HS-5 (cell line): ENCODE measurements around the gene NAA11.

Experiments
- DNase-seq: peaks from one replicate; pipeline ENCODE4 v3.0.0-alpha.2; 2012; ENCODE audit warnings: low read depth

NAA11 gene

DNA sequence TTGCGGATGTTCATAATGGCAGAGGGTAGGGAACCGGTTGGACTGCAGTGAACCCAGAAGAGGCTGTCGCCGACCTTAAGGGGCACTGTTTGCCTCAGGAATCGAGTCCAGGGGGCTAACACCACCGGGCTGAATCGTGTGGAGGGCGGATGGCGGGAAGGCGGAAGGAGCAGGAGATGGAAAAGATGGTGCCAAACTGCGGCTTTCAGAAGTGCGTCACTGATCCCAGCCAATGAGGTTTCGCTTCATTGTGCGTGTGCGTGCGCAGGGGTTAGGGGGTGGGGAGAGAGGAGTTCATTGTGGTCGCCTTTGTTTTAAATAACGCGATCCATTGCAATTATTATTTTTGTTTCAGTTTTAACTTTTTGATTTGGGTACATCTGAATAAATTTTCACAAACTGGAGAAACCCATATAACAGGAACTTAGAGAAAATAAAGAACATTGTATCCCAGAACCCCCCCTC lies at the start of gene NAA11:
Gene NAA11, minus strand, starts transcription at position 198 of the 465 bp plus-strand sequence. Its CDS starts 184 bp downstream, at position 14.
- no peak for DNase-seq

DNA sequence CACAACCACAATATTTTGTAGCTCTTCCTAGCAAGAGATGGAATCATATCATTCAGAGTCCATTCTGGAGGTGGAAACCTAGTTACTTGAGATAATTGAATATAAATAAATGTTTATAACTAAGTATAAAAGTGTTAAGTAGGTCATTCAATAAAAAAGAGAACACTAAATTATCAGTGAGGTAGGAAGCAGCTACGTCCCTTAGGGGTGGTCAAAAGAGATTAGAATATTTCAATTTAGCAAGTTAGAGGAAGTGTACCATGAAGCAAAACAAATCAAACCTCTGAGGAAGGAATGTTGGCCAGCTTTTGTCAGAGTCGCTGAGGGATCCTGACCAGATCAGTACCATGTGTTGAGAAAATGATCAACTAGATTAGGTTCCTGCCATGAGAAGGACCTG lies 44.2 kb upstream of the NAA11 start:
- no peak for DNase-seq

DNA sequence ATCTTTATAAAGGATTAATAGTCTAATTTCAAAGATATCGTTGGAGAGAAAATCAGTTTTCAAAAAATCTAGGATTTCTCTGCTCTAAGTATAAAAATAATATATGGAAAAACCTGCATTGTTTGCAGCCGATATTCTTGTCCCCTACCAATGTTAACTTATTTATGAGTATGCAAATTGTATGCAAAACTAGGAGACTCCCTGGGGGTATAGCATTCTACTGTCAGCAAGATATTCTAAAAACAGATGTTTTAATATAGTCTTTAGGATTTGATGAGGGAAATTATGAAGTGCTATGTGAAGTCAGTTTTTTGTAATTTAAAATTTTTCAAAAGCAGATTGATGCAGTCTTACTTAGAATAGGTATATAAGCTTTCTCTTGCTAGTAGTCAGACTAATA lies 41.2 kb upstream of the NAA11 start:
- no peak for DNase-seq

DNA sequence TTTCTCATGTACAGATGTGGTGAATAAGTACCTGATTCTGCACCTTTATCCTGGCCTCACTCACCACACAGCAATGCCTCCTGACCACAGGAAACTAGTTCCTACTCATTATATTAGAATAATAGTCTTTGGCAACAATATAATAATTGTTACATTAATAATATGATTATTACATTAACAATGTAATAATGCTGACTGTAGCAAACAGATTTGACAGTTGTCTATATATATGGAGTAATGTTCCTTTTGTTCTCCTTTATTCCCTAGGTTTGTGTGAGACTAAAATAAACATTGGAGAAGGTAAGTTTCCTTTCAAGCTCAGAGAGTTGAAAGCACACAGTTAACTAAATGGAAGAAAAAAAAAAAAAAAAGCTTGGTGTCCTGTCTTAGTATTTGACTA lies 40.6 kb upstream of the NAA11 start:
- DNase-seq = no peak

DNA sequence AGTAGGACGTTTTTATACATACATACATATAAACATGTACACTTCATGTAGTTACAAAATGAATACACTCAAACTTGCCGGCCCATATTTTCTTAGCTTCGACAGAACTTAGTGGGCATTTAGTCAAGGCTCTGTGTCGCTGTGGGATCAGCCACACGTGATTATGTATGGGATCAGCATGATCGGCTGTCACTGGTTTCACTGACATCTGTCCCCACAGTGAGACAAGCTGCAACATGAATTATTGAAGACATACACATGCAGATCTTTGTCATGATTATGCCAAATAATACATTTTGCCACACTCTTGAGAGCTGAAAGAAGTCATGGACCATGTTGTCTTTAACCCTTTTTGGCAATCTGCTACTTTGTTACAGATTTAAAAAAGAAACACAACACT lies 38.2 kb upstream of the NAA11 start:
- DNase-seq = no peak

DNA sequence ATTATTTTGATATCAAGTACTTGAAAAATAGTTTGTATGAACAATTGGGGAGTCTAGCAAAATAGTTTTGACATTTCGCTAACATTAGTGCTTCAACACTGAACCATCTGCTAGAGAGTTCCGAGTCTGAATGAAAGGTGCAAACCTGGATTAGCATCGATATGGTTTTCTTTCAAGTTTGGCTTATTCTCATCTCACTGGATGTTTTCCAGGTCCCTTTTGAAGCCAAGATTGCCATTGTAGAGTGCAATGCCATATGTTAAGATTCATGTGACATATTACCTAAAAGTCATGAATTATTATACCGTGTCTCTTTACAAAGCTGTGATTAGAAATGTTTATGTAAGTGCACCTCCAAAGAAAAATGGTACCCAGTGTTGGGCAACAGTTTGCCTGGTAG lies 36.8 kb upstream of the NAA11 start:
- DNase-seq = no peak

DNA sequence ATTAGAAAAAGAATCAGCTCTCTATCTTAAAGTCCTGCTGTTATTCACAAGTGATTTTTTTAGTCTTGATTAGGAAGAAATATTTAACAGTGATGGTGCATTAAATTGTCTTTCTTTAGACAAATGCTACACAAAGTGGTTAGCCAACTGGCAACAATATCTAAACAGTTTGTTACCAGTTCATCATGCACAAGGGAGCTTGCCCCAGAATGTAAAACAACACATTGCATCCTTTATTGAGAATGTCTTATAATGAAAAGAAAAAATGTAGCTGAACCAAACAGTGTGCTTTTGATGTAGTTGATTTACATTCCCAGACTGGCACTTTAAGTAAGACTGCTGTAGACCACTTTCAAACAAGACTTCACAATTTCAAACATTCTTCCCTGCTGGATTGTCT lies 34.1 kb upstream of the NAA11 start:
- DNase-seq = no peak

DNA sequence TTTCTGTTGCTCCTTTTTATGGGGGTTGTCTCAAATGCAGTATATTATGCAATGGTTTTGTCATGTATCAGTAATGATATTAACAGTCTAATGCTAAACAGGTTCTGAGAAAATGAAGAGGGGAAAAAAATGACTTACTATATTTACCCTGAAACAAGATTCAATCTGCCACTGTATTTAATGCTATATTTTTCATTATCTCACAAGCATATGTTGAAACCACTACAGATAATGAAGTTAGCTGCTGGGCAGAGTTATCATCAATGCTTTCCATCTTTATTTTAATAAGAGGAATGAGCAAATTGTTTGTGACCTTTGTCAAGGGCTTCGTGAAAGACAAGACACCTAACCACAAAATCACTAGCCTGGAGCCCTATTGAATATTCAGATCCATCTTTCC lies 32.6 kb upstream of the NAA11 start:
- no peak for DNase-seq

DNA sequence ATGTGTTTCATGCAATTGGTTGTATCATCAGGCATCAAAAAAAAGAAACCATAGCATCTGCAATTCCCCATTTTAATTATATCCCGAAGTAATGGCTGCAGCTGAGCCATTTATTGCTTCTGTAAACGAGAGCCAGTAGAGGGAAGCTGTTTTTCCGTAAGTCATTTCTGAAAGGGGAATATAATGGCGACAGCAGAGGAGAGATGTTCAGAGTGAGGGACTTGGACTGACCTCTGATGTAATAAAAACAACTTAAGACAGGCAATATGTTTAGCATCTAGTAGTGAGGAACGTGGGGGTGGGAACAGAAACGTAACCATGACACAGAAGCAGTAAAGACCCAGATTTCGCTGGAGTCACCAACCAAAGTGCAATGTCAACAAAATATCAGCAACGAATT lies 31.5 kb upstream of the NAA11 start:
- no peak for DNase-seq

DNA sequence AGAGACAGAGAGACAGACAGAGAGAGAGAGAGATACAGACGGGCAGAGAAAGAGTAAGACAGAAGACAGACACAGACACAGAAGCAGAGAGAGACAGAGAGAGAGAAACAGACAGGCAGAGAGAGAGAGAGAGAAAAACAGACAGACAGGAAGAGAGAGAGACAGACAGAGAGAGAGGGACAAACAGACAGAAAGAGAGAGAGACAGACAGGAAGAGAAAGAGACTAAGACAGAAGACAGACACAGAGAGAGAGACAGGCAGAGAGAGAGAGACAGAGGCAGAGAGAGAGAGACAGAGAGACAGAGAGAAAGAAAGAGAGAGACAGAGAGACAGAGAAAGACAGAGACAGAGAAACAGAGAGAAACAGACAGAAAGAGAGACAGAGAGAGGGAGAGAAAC lies 27.2 kb upstream of the NAA11 start:
- no peak for DNase-seq

DNA sequence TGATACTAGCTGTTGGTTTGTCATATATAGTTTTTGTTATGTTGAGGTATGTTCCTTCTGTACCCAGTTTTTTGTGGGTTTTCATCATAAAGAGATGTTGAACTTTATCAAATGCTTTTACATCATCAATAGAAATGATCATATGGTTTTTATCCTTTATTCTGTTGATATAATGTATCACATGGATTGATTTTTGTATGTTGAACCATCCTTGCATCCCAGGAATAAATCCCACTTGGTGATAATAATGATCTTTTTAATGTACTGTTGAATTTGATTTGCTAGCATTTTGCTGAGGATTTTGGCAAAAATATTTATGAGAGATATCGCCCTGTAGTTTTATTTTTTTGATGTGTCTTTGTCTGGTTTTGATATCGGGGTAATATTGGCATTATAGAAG lies 22.5 kb upstream of the NAA11 start:
- DNase-seq = no peak

DNA sequence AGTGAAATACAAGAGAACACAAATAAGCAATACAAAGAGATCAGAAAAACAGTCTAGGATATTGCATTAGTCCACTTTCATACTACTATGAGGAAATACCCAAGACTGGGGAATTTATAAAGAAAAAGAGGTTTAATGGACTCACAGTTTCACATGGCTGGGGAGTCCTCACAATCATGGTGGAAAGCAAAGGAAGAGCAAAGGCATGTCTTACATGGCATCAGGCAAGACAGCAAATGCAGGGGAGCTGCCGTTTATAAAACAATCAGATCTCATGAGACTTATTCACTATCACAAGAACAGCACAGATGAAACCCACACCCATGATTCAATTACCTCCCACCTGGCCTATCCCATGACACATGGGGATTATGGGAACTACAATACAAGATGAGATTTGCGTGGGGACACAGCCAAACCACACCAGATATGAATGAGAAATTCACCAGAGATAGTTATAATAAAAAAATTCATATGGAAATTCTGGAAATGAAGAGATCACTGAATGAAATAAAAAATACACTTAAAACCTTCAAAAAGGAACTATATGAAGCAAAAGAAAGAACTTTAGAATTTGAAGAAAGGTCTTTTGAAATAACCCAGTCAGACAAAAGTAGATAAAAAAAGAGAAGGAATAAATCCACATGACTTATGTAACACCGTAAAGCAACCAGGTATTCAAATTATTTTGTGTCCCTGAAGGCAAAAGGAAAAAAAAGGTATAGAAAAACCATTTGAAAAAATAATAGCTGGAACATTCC lies 16.2 kb upstream of the NAA11 start:
- no peak for DNase-seq

DNA sequence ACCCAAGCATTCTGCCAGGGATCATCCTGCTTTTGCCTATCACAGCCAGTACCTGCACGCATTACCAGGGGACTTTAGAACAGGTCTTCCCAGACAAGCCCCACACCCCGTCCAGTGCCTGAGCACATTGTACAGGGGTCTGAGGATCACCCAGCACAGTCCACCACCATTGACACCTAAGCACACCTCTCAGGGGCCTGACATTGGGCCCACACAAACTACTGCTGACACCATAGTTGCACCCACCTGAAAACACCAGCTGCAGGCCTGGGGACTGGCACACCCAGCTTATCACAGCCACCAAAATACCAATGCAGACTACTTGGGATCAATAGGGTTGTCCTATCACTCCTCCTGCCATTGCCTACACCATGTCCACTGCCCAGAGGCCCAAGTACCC lies 14.7 kb upstream of the NAA11 start:
- DNase-seq = no peak

DNA sequence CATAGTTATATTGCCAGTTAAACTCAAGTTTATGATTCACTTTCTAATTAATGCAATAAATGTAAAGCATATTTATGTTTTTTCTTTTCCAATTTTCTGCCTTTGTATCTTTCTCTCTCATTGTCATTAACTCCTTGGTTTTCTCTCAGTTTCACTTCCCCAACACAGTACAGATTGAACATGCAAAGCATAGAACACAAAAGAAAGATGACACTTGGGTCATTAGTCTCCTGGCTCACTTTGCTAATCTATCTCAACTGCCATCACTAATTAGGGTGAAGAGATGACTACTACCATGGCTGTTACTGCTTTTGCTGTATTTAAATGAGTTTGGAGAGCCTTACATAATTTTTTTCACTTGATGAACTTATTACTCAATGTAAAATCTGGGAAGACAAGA lies 12.3 kb upstream of the NAA11 start:
- DNase-seq = no peak

DNA sequence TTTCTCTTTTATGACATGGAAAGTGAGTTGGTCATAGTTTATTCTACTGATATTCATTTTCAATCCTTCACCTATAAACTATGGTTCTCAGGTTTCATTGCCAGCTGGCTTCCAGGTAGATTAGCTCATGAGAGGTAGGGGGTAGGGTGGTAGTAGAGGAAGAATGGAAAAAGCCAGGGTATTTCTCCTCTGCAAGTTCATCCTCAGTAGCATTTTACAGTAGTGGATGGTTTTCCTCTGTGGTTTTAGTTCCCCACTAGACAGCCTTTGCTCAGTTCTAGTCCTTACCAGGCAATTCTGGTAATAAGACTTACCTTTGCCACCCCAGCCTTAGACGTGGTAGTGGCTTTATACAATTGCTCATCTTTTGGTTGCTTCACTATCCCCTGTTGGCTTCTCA lies 8.9 kb upstream of the NAA11 start:
- no peak for DNase-seq

DNA sequence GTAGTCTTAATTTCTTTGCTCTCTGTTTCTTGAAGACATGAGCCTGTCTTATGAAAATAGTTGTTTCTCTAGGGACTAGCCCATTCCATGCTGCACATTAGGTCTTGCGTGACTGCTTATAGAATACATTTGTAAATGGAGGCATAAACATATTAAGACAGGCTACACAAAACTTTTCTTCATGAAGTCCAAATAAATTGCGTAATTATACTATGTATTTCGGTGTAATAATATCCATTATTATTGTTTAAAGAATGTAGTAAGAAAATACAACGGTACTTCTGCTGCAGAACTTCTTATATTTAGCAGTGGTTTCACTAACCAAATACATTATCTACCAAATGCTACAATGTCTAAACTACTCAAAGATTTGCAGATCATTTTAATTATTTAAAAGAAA lies 8.5 kb upstream of the NAA11 start:
- DNase-seq = no peak

DNA sequence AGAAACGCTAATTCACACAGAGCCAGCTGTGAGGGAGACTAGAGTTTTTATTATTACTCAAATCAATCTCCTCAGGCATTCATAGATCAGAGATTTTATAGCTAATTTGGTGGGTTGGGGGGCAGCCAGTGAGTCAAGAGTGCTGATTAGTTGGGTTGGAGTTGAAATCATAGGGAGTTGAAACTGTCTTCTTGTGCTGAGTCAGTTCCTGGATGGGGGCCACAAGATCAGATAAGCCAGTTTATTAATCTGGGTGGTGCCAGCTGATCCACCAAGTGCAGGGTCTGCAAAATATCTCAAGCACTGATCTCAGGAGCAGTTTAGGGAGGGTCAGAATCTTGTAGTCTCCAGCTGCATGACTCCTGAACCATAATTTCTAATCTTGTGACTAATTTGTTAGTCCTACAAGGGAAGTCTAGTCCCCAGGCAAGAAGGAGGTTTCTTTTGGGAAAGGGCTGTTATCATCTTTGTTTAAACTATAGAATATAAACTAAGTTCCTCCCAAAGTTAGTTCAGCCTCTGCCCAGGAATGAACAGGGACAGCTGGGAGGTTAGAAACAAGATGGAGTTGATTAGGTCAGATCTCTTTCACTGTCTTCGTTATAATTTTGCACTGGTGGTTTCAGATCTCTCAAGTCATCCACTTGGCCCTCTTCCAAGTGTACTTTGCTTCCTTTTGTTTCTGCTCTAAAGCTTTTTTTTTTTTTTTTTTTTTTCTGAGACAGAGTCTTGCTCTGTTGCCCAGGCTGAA lies 5.4 kb upstream of the NAA11 start:
- no peak for DNase-seq

DNA sequence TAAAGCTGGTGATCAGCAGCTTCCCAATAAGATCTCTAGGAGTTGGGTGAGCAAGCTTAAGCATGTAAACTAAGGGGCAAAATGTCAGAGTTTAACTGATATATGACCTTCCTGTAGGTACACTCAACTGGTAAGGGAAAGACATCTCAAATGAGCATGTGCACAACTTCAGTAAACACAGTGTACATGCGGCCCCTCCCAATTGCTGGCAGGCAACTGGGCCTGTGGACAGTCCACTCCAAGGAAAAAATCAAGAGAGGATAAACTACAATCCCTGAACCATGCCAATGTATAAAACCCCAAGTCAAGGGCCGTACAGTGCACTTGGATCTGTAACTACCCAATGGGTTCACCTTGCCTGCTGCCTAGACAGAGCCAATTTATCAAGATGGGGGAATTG lies 4.9 kb upstream of the NAA11 start:
- DNase-seq = no peak

DNA sequence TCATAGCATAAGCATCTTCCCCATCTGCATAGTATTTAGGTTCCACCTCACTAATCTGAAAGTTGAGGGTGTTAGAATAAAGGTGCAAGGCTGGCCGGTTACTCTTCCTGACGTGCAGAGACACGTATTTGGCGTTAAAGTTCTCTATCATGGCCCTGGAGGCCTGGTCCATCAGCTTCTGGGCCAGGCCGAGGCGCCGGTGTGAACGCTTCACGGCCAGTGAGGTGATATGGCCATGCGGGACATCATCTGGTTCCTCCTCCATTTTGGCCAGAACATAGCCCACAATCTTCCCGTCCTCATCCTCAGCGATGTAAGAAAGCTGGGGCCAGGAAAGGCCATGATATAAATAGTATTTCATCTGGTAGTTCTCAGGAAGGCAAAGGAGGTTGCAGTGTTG lies 425 bp downstream of the NAA11 start:
- no peak for DNase-seq

DNA sequence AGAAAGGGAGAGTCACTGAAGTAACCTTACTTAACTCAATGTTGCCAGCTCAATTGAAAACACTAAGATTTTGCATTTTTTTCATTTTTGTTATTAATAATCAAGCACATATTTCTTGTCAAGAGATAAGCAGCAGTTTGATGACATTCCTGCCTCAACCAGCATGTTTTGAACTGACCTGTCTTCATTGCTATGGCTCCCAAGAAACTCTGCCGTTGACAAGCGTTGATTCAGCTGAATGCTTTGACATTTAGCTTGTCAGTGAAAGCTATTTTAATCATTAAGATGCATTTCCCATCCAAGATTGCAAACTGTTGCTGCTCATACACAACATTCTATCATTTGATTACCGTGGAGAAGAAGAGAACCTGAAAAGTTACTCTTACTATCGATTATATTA lies 5.9 kb downstream of the NAA11 start:
- DNase-seq = no peak

DNA sequence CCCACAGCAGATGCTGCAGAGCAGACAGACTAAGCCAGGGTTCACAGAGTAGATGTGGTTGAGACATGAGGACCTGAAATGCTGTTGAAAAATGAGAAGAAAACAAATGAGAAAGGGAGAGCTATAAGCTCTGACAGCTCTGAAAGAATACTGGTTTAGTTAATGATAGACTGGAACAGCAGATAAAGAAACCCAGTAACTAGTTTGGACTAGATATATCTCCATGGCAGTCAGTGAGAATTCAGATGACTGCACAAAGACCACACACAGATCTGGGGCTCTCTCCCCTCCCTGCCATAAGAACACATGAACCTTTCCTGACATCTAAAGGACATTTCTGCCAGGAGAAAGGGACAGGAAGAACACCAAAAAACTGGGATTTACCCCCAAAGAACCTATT lies 8.2 kb downstream of the NAA11 start:
- no peak for DNase-seq

DNA sequence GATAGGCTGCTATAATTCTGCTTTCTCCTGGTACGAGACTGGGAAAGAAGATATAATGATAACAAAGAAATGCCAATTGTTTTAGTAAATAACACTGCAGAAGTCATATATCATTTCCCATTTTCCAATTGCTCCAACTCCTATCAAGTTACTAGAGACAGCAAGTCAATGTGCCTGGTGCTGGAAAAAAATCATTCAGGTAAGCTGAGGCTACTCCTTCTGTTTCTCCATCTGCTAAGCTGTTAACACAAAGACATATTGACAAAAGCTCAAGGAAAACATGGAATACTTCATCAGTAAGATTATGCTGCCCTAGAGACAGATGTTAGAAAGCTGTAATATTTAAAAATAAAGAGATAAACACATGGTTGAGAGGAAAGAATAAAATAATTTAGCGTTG lies 10.0 kb downstream of the NAA11 start:
- no peak for DNase-seq

DNA sequence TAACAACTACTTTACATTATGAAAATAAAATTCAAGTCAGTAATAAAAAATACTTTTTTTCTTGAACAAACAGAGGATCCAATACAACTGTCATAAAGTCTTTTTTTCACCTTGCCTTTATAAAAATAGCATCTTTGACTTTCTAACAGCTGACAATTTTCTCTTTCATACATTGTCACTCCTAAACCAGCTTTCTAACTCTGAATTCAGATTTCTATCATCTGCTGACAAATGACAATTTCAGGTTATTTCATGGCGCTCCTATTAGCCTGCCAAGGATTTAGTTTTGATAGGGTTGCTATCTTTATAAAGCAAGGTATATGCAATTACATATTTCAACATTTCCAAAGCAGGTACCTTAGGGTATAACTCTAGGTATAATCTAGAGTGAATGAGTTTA lies 14.6 kb downstream of the NAA11 start:
- DNase-seq = no peak

DNA sequence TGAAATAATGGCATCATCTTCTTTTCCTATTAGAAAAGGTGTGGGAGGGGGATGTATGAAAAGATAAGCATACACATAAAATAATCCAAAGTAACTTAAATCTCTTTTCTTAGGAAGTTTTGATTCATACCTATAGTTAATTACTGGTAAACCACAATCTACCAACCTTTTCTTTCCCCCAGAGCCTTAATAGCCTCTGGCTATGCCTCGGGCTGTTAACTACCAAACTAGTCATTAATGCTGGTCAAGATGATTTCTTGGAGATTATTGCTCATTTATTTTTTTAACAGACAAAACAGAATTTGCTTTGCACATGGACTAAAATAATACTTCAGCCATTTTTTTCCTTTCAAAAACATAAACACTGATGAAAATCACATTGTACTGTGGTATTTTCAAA lies 16.9 kb downstream of the NAA11 start:
- no peak for DNase-seq
